ENCODE data around the gene CRTC1. TPM values are rescaled to one million over a fixed set of nuclear protein-coding genes. Genes with fewer than 3 reads are reported as not detected.
"Not testable (repeated sequence)": the region's sequence is repeated elsewhere in the genome, so short reads cannot be mapped to it uniquely, and the experiment has no call there.

The CRTC1 gene
- total and polyA plus RNA-seq, 11 donors, result 3.8 to 10.2 (median 7.2) TPM

DNA sequence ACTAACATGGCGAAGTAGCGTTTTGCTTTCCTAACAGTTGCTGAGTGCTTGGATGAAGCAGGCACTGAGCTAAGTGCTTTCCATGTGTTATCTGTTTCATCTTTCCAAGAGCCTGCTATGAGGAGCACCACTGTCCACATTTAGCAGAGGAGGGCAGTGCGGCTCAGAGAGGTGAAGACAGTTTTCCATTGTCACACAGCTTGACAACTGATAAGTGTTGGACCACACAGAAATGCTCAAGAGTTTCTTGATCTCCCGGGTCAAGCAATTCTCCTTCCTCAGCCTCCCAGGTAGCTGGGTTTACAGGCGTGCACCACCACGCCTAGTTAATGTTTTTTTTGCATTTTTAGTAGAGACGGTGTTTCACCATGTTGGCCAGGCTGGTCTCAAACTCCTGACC is 6.8 kb upstream of the CRTC1 start:
- no peaks in the 10 kb centered on the region for H3K9me3 ChIP-seq
- WGBS, 4 donors, result 77 to 93% (median 84%) methylated on average over 7 of the region's 7 CpGs
- H3K4me1 ChIP-seq, result peaks cover 0 to 21% (median 9%) of the 10 kb centered on the region in 12 donors
- H3K27me3 ChIP-seq, result no peaks in the 10 kb centered on the region
- no peak overlapping the region for H3K27ac ChIP-seq
- TF ChIP-seq POLR2A (IDR thresholded peaks at IDR 0.05), result no peak
- TF ChIP-seq, protein P1, sequence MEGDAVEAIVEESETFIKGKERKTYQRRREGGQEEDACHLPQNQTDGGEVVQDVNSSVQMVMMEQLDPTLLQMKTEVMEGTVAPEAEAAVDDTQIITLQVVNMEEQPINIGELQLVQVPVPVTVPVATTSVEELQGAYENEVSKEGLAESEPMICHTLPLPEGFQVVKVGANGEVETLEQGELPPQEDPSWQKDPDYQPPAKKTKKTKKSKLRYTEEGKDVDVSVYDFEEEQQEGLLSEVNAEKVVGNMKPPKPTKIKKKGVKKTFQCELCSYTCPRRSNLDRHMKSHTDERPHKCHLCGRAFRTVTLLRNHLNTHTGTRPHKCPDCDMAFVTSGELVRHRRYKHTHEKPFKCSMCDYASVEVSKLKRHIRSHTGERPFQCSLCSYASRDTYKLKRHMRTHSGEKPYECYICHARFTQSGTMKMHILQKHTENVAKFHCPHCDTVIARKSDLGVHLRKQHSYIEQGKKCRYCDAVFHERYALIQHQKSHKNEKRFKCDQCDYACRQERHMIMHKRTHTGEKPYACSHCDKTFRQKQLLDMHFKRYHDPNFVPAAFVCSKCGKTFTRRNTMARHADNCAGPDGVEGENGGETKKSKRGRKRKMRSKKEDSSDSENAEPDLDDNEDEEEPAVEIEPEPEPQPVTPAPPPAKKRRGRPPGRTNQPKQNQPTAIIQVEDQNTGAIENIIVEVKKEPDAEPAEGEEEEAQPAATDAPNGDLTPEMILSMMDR (IDR thresholded peaks at IDR 0.05), result no peak
- ATAC-seq (no peak), DNase-seq (no peak)
- H3K36me3 ChIP-seq, result no peaks in the 10 kb centered on the region
- no peak overlapping the region for H3K4me3 ChIP-seq
- intact Hi-C loops (cut with DNase I), result loop anchor here in 4 of 10 donors (5.0 to 10.0 kb wide), 4 partner anchors 82 to 232 kb away; no protein-coding TSS in a partner anchor

GRCh38 chr19:18677156-18677555 is 6.3 kb upstream of the CRTC1 start:
- DNase-seq (no peak), ATAC-seq (no peak)
- intact Hi-C loops (cut with DNase I), result loop anchor here in 4 of 10 donors (5.0 to 10.0 kb wide), 4 partner anchors 82 to 232 kb away; no protein-coding TSS in a partner anchor
- Histone ChIP-seq H3K27ac (no peak overlapping the region), H3K4me1 (peaks cover 0 to 16% (median 7%) of the 10 kb centered on the region in 12 donors), H3K9me3 (no peaks in the 10 kb centered on the region), H3K4me3 (no peak overlapping the region), H3K36me3 (no peaks in the 10 kb centered on the region), H3K27me3 (no peaks in the 10 kb centered on the region)
- TF ChIP-seq POLR2A (IDR thresholded peaks at IDR 0.05), result no peak
- TF ChIP-seq, protein P1 (IDR thresholded peaks at IDR 0.05), result no peak
- WGBS, 4 donors, result 76 to 89% (median 82%) methylated on average over 11 to 13 of the region's 13 CpGs

GRCh38 chr19:18680148-18680547 is 3.3 kb upstream of the CRTC1 start:
- not testable (repeated sequence) for H3K36me3 ChIP-seq, DNase-seq, H3K9me3 ChIP-seq, H3K27me3 ChIP-seq, H3K27ac ChIP-seq, ATAC-seq, H3K4me3 ChIP-seq
- WGBS, 4 donors, result 93 to 100% (median 96%) methylated on average over 1 of the region's 1 CpG
- peaks cover 4 to 29% (median 15%) of the 10 kb centered on the region in 12 donors for H3K4me1 ChIP-seq
- intact Hi-C loops (cut with DNase I), result loop anchor here in 8 of 10 donors (5.0 to 10.0 kb wide), 6 partner anchors 43 to 215 kb away; partner anchors contain the start of genes UPF1 (in 3 of the 8) and KLHL26 (in 2 of the 8)

- WGBS, 4 donors, result 40 to 55% (median 48%) methylated on average over 8 of the region's 8 CpGs
- TF ChIP-seq POLR2A (IDR thresholded peaks at IDR 0.05), result no peak
- TF ChIP-seq, protein P1 (IDR thresholded peaks at IDR 0.05), result no peak
- peak overlapping the region in 9 of 12 donors; percentile 25 to 74 (median 65) for H3K4me3 ChIP-seq
- peak overlapping the region in 10 of 12 donors; percentile 77 to 91 (median 86) for H3K27ac ChIP-seq
- peaks cover 4 to 34% (median 15%) of the 10 kb centered on the region in 12 donors for H3K4me1 ChIP-seq
- H3K9me3 ChIP-seq, result no peaks in the 10 kb centered on the region
- intact Hi-C loops (cut with DNase I), result loop anchor here in 8 of 10 donors (5.0 to 10.0 kb wide), 6 partner anchors 45 to 218 kb away; partner anchors contain the start of genes UPF1 (in 3 of the 8) and KLHL26 (in 2 of the 8)
- DNase-seq (no peak), ATAC-seq (no peak)
- H3K36me3 ChIP-seq, result no peaks in the 10 kb centered on the region
- no peaks in the 10 kb centered on the region for H3K27me3 ChIP-seq
Observed at GRCh38 chr19:18682807-18683108, 722 bp upstream of the CRTC1 start.

Data from heart left ventricle (tissue), 16 donors.